ENCODE measurements around the gene IGFBP1. TPM values are rescaled to one million over a fixed set of nuclear protein-coding genes. Genes with fewer than 3 reads are reported as not detected.

Gene IGFBP1
- total RNA-seq, 1 donor from 2014 or later: not detected

DNA sequence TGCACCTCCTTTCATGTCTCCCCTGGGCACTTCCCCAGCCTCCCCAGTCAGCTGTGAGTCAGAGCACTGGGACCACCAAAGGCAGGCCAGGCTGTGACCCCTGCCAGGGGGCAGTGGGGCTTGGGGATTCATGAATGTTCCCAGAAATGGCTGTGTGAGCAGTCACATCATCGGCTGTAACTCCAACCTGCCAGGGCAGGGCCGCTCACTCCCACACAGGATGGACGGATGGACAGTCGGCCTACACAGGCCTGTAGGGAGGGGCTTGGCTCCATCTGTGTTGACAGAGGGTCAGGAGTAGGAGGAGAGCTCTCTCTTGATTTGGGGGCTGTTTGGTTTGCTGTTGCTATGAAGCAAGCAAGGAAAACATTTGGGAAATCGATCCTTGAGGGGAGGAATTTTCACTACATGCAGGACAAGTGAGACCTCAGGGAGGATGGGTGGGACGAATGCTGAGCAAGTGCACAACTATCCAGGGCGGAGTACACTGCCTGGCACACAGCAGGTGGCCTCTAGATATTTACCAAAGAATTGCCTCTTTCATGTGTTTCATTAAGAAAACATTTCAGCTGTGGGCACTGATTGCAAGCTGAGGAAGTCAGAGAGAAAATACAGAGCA, 2.9 kb upstream of the IGFBP1 start:
- no peak for TF ChIP-seq CTCF (IDR thresholded peaks at IDR 0.05)
- H3K36me3 ChIP-seq: no peaks in the 10 kb centered on the region
- intact Hi-C loops (cut with DNase I): no loop called here
- no peak for DNase-seq
- H3K27me3 ChIP-seq: peaks cover 41% of the 10 kb centered on the region
- no peak overlapping the region for H3K4me3 ChIP-seq
- H3K27ac ChIP-seq: no peak overlapping the region
- no peak for ATAC-seq
- no peaks in the 10 kb centered on the region for H3K4me1 ChIP-seq
- no peaks in the 10 kb centered on the region for H3K9me3 ChIP-seq

DNA sequence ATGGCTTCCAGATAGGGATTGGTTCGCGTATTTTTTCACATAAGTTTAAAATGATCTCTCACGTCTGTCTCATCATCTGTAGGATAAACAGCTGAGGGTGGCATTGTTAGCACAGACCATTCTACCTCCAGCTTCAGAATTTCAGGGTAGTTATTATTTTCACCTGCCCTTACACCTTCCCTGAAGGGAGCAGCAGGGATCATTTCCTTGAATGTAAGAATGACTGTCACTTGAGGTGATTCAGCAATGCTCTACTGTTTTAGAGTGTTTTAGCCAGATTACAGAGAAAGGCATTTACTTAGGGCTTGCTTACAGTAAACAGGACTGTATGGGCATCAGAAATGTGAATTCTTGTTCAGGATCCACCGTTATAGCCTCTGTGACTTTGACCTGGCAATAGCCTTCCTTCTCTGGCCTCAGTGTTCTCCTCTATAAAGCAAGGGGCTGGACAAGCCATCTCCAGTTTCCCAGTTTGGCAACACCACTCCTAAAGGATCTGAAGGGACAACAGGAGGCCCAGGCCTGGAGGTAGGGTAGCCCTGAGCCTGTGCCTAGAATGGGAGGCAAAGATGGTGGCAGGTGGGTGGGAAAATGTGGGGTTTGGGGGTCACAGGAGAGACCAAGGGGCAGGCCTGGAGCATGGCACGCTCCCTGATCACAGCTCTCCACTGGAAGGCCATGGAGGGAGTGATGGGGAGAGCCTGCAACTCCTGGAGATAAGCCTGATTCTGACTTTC, 1.2 kb upstream of the IGFBP1 start:
- no peaks in the 10 kb centered on the region for H3K9me3 ChIP-seq
- no peaks in the 10 kb centered on the region for H3K36me3 ChIP-seq
- no peak overlapping the region for H3K4me3 ChIP-seq
- H3K27ac ChIP-seq: no peak overlapping the region
- H3K4me1 ChIP-seq: no peaks in the 10 kb centered on the region
- DNase-seq (no peak), ATAC-seq (no peak)
- peaks cover 44% of the 10 kb centered on the region for H3K27me3 ChIP-seq
- intact Hi-C loops (cut with DNase I): no loop called here
- no peak for TF ChIP-seq CTCF (IDR thresholded peaks at IDR 0.05)

DNA sequence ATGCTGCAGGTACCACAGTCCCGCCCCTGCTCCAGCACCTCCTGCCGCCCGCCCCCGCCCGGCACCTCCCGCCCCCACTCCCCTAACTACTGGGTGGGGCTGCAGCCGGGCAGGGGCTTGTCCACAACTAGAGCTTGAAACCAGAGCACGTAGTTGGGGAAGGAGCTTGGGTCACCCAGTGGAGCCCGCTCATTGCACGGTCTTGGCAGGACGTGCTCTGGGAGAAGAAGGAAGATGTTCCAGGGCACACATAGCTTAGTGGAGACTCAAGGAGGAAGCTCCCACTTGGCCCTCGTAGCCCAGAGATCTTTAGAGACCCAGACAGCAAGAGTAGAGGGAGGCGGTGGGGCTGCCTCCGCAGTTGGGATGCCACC, 692 bp downstream of the IGFBP1 start:
- no peak overlapping the region for H3K4me3 ChIP-seq
- ATAC-seq: peak; percentile 22
- no peaks in the 10 kb centered on the region for H3K4me1 ChIP-seq
- no peak for TF ChIP-seq CTCF (IDR thresholded peaks at IDR 0.05)
- intact Hi-C loops (cut with DNase I): no loop called here
- no peaks in the 10 kb centered on the region for H3K9me3 ChIP-seq
- no peaks in the 10 kb centered on the region for H3K36me3 ChIP-seq
- H3K27me3 ChIP-seq: peaks cover 49% of the 10 kb centered on the region
- no peak overlapping the region for H3K27ac ChIP-seq
- no peak for DNase-seq

DNA sequence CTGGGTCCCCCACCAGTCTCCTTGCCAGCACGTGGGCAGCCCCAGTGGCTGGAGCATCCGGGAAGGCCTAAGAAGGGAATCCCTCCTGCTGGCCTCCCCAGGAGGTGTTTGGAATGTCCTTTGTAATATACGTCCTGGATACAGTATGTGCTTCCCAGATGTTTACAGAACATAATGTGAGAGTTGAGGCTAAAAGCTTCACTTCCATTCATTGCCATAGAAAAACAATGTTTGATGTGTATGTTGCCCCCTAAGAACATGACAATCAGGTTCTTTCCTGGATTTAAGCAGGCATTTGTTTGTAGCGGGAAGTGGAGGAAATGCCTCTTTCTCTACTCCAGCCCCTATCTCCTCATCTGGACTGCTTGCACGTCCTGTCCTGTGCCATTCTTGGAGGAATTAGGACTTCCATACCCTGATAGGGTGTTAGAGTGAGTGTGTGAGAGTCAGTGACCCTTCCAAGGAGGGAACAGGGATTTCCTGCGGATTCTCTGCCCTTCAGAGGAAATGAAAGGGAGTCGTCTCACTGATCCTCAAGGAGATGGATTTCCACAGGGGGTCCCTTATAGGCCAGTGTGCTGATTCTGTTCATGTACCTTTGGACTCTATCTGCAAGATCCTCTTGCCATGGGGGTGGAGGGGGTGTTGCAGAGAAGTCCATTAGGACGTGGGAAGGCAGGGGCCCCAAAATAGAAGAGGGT, 1.2 kb downstream of the IGFBP1 start:
- intact Hi-C loops (cut with DNase I): no loop called here
- H3K4me1 ChIP-seq: no peaks in the 10 kb centered on the region
- H3K9me3 ChIP-seq: no peaks in the 10 kb centered on the region
- ATAC-seq (no peak), DNase-seq (no peak)
- H3K4me3 ChIP-seq: no peak overlapping the region
- H3K27me3 ChIP-seq: peaks cover 49% of the 10 kb centered on the region
- no peak overlapping the region for H3K27ac ChIP-seq
- no peak for TF ChIP-seq CTCF (IDR thresholded peaks at IDR 0.05)
- no peaks in the 10 kb centered on the region for H3K36me3 ChIP-seq

DNA sequence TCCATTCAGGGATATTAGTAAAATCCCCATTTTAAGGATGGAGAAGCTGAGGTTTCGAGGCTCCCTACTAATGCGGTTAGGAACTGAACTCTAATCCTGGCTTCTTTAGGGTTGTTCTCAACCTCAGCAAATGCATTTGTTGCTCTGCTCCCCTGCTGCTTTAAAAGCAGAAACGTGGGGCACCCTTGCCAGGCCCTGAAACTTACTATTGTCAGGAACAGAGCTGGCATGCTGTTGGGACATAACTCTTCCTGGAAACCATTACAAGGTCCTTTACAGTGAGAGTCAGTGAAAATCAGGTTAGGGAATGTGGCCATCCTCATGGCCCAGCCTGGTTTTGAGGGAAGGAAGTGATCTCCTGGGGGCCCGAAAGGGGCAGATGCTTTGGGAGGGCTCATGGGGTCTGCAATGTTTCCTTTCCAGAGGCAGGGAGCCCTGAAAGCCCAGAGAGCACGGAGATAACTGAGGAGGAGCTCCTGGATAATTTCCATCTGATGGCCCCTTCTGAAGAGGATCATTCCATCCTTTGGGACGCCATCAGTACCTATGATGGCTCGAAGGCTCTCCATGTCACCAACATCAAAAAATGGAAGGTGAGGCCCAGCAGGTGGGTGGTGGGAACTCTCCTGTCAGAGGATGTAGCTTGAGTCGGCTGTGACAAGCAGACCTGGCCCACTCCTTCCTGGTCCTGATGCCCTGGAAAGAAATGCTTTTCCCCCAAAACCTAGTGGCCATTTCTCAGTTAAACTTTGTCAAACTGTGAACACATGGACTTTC, 2.0 kb downstream of the IGFBP1 start:
- no peaks in the 10 kb centered on the region for H3K9me3 ChIP-seq
- H3K4me3 ChIP-seq: no peak overlapping the region
- intact Hi-C loops (cut with DNase I): no loop called here
- no peak overlapping the region for H3K27ac ChIP-seq
- no peaks in the 10 kb centered on the region for H3K4me1 ChIP-seq
- H3K27me3 ChIP-seq: peaks cover 46% of the 10 kb centered on the region
- DNase-seq (no peak), ATAC-seq (no peak)
- H3K36me3 ChIP-seq: no peaks in the 10 kb centered on the region
- no peak for TF ChIP-seq CTCF (IDR thresholded peaks at IDR 0.05)
